HEK293T (cell line): Measurements from ENCODE around the gene MOV10L1.

Experiments
- ARNT ChIP-seq: fragments of 450-650 bp; IDR thresholded peaks from 2 replicates; pipeline ENCODE4 v1.6.1; 2017; ENCODE audit warnings: mild to moderate bottlenecking
- BHLHE40 ChIP-seq: fragments of 450-650 bp; IDR thresholded peaks from 2 replicates; pipeline ENCODE4 v1.6.1; 2016; ENCODE audit warnings: mild to moderate bottlenecking, moderate library complexity, borderline replicate concordance
- CTBP1 ChIP-seq: fragments of 450-650 bp; IDR thresholded peaks from 2 replicates; pipeline ENCODE4 v1.6.1; 2016; ENCODE audit warnings: borderline replicate concordance
- ELF4 ChIP-seq: fragments of 450-650 bp; IDR thresholded peaks from 2 replicates; pipeline ENCODE4 v1.6.1; 2017; ENCODE audit warnings: antibody characterized with exemption
- FOXA1 ChIP-seq: fragments of 450-650 bp; IDR thresholded peaks from 2 replicates; pipeline ENCODE4 v1.6.1; 2016; ENCODE audit warnings: mild to moderate bottlenecking
- FOXM1 ChIP-seq: fragments of 450-650 bp; IDR thresholded peaks from 2 replicates; pipeline ENCODE4 v1.6.1; 2017; ENCODE audit warnings: mild to moderate bottlenecking, borderline replicate concordance
- L3MBTL2 ChIP-seq: fragments of 450-650 bp; conservative IDR thresholded peaks from 2 replicates; pipeline ENCODE4 v1.6.1; 2016; ENCODE audit warnings: mild to moderate bottlenecking
- SUZ12 ChIP-seq: fragments of 450-650 bp; IDR thresholded peaks from 2 replicates; pipeline ENCODE4 v1.6.1; 2016; ENCODE audit warnings: mild to moderate bottlenecking
- TARDBP ChIP-seq: fragments of 450-650 bp; IDR thresholded peaks from 2 replicates; pipeline ENCODE4 v1.6.1; 2016
- ZNF384 ChIP-seq: fragments of 450-650 bp; IDR thresholded peaks from 2 replicates; pipeline ENCODE4 v1.6.1; 2016
- TF ChIP-seq, protein P1 (sequence below): fragments of 450-650 bp; IDR thresholded peaks from 2 replicates; pipeline ENCODE4 v1.6.1; 2016

DNA sequence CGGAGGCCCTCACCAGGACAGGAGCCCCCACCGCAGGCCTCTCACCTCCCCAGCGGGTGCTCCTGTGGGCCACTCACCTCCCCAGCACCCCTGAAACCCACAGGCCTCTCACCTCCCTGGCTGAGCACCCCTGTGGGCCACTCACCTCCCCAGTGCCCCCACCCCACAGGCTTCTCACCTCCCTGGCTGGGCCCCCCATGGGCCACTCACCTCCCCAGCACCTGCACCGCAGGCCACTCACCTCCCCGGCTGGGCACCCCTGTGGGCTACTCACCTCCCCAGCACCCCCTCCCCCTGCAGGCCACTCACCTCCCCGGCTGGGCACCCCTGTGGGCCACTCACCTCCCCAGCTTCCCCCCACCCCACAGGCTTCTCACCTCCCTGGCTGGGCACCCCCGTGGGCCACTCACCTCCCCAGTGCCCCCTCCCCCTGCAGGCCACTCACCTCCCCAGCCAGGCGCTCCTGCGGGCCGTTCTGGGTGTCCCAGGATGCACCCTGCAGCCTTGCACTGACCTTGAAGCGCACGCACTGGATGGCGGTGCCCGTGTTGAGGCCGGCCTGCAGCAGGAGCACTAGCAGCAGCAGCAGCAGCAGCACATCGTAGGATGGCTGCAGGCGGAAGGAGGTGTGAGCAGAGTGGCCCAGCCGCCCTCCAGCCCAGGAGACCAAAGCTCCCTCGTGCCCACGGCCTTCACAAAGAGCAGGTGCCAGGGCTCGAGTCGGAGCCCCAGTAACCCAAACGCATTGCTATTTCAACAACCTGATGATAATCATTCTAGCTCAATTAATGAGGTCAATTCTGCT lies 26.0 kb upstream of the MOV10L1 start:
- TF ChIP-seq SUZ12 = no peak
- TF ChIP-seq ZNF384 = no peak
- no peak for TF ChIP-seq FOXM1
- TF ChIP-seq, protein P1, sequence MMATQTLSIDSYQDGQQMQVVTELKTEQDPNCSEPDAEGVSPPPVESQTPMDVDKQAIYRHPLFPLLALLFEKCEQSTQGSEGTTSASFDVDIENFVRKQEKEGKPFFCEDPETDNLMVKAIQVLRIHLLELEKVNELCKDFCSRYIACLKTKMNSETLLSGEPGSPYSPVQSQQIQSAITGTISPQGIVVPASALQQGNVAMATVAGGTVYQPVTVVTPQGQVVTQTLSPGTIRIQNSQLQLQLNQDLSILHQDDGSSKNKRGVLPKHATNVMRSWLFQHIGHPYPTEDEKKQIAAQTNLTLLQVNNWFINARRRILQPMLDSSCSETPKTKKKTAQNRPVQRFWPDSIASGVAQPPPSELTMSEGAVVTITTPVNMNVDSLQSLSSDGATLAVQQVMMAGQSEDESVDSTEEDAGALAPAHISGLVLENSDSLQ = no peak
- TF ChIP-seq BHLHE40 = no peak
- no peak for TF ChIP-seq ELF4
- TF ChIP-seq FOXA1 = no peak
- TF ChIP-seq L3MBTL2 = no peak
- TF ChIP-seq TARDBP = no peak
- TF ChIP-seq CTBP1 = no peak
- TF ChIP-seq ARNT = no peak
